Spleen (tissue), 11 donors: ENCODE measurements around the gene C1QL1. TPM values are rescaled to one million over a fixed set of nuclear protein-coding genes. Genes with fewer than 3 reads are reported as not detected.
A peak's percentile ranks its signal among the peaks of the same experiment; 100 is the strongest.

Experiments used
- DNase-seq: peaks from one replicate; pipeline ENCODE4 v3.0.0-alpha.2; 2020
- H3K27ac ChIP-seq, 8 donors: fragments of 200-600 bp; sonication (generic) in 7 of 8; 1 replicate in 4 of 8; 2 replicates in 4 of 8; pipeline versions ENCODE4 v1.5.0 to v1.8.0; 2016 to 2021; ENCODE audit warnings: inconsistent platforms in 4 of 8, mild to moderate bottlenecking in 4 of 8, moderate library complexity in 1 of 8
- H3K27me3 ChIP-seq, 7 donors: fragments of 200-600 bp; sonication (generic) in 6 of 7; replicated peaks in 1 of 7; 1 replicate in 4 of 7; 2 replicates in 3 of 7; pipeline versions ENCODE4 v1.5.0 to v1.8.0; 2016 to 2021; ENCODE audit warnings: inconsistent platforms in 3 of 7, mild to moderate bottlenecking in 1 of 7
- H3K36me3 ChIP-seq, 6 donors: fragments of 200-600 bp; sonication (generic) in 5 of 6; 1 replicate in 4 of 6; 2 replicates in 2 of 6; pipeline versions ENCODE4 v1.5.0 to v1.8.0; 2016 to 2021; ENCODE audit warnings: inconsistent platforms in 2 of 6
- H3K4me1 ChIP-seq, 6 donors: fragments of 200-600 bp; sonication (generic) in 5 of 6; 1 replicate in 3 of 6; 2 replicates in 3 of 6; pipeline versions ENCODE4 v1.5.0 to v1.8.0; 2016 to 2021; ENCODE audit warnings: inconsistent platforms in 3 of 6
- H3K4me3 ChIP-seq, 8 donors: fragments of 200-600 bp; sonication (generic) in 7 of 8; 1 replicate in 4 of 8; 2 replicates in 4 of 8; pipeline versions ENCODE4 v1.5.0 to v1.8.0; 2016 to 2021; ENCODE audit warnings: inconsistent platforms in 4 of 8, mild to moderate bottlenecking in 4 of 8, moderate library complexity in 2 of 8
- H3K9me3 ChIP-seq, 8 donors: fragments of 200-600 bp; sonication (generic) in 7 of 8; 1 replicate in 4 of 8; 2 replicates in 4 of 8; pipeline versions ENCODE4 v1.5.0 to v1.8.0; 2016 to 2021; ENCODE audit warnings: inconsistent platforms in 4 of 8
- POLR2A ChIP-seq, 3 donors: fragments of 450-650 bp; IDR thresholded peaks; one replicate each; pipeline ENCODE4 v1.5.1; 2017; ENCODE audit warnings: antibody characterized with exemption in 3 of 3, mild to moderate bottlenecking in 1 of 3
- POLR2AphosphoS5 ChIP-seq, 3 donors: sonication (generic); formaldehyde crosslinking; IDR thresholded peaks; one replicate each; pipeline ENCODE4 v1.5.1; 2017; ENCODE audit warnings: antibody characterized with exemption in 3 of 3
- WGBS, 5 donors: extraction: QIAGEN DNeasy Blood & Tissue Kit in 3 of 5; methylation state at CpG; one replicate each; pipeline versions ENCODE4 v1.1.5 to v1.1.7; 2013 to 2018; 5-methylcytosine and 5-hydroxymethylcytosine counted together
- intact Hi-C: fragments of 100-400 bp; cut with DNase I; formaldehyde crosslinking; loops from one replicate; pipeline ENCODE4 v1.15.0; 2023; ENCODE audit warnings: low total_unique reads
- polyA plus RNA-seq, 3 donors: library from polyadenylated mRNA; stranded (reverse); fragments of 200-250 nt; gene quantifications; one replicate each; pipeline ENCODE4 v1.2.1, GENCODE V29; 2013
- total RNA-seq, 7 donors: library from RNA; depleted of rRNA in 3 of 7; stranded (reverse); fragments of >200 nt in 3 of 7; fragmentation: NEBNext Ultra II Directional in 4 of 7; extraction: Animal tissue kit (Norgen Biotek cat#: 25700) in 4 of 7; gene quantifications; one replicate each; pipeline versions ENCODE4 v1.1.0 to v1.2.1, GENCODE V29; 2016 to 2021
- TF ChIP-seq, protein P1 (sequence below), 11 experiments: fragments of 200-600 bp in 7 of 11; fragments of 450-650 bp in 4 of 11; sonication (generic) in 4 of 11; IDR thresholded peaks in 8 of 11; conservative IDR thresholded peaks in 3 of 11; 1 replicate in 7 of 11; 2 replicates in 4 of 11; pipeline versions ENCODE4 v1.4.0 to v1.8.0; 2016 to 2021; ENCODE audit warnings: antibody characterized with exemption in 11 of 11, inconsistent platforms in 4 of 11, mild to moderate bottlenecking in 1 of 11
- donor health status: healthy with polysubstance abuse.
- donor health status: DM: no; HTN: no; CAD: no; lungs with moderate emphysema.
- donor health status: DM: no; HTN: no; CAD: no.
- donor health status: Bipolar disorder and iron deficiency.
- donor health status: healthy.
- donor health status: DM: no; HTN: no; CAD: no.
- donor health status: DM: yes; HTN: yes; CAD: no.

C1QL1 gene
- total and polyA plus RNA-seq, 10 donors, result 0.20 to 0.38 TPM; not detected in 8

DNA sequence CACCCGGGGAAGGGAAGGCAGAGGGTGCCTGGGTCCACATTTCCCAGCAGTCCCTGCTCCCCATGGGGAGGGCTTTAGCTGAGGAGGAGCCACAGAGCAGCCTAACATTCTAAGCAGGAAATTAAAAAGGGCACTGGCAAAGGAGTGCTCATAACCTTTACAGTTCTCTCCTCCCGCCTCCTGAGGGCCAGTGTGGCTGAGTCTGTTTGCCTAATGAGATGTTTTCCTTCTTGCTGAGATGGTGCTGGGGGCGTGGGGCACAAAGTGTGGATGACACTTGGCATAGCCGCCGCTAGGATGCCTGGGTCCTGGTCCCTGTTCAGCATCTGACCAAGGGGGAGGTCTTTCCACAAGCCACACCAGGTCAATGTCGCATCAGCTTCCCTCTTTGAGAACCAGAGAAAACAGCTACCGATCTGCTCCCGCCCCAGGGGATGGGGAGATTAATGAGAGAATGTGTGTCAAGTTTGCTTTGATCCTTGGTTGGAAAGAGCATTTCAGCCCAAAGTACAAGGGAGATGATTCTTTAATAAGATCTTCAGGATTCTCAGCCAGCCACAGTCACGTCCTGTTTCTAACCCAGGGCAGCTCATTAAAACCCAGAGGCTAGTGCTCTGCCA is 26.3 kb downstream of the C1QL1 start:
- Histone ChIP-seq H3K27me3 (peaks cover 0 to 7% (median 0%) of the 10 kb centered on the region in 7 donors), H3K27ac (no peak overlapping the region), H3K9me3 (peaks cover 0 to 10% (median 7%) of the 10 kb centered on the region in 8 donors), H3K4me3 (no peak overlapping the region), H3K4me1 (peaks cover 0 to 8% (median 4%) of the 10 kb centered on the region in 6 donors), H3K36me3 (peaks cover 0 to 18% (median 0%) of the 10 kb centered on the region in 6 donors)
- no peak for TF ChIP-seq POLR2A (IDR thresholded peaks at IDR 0.05)
- TF ChIP-seq POLR2AphosphoS5 (IDR thresholded peaks at IDR 0.05), result no peak
- TF ChIP-seq, protein P1, sequence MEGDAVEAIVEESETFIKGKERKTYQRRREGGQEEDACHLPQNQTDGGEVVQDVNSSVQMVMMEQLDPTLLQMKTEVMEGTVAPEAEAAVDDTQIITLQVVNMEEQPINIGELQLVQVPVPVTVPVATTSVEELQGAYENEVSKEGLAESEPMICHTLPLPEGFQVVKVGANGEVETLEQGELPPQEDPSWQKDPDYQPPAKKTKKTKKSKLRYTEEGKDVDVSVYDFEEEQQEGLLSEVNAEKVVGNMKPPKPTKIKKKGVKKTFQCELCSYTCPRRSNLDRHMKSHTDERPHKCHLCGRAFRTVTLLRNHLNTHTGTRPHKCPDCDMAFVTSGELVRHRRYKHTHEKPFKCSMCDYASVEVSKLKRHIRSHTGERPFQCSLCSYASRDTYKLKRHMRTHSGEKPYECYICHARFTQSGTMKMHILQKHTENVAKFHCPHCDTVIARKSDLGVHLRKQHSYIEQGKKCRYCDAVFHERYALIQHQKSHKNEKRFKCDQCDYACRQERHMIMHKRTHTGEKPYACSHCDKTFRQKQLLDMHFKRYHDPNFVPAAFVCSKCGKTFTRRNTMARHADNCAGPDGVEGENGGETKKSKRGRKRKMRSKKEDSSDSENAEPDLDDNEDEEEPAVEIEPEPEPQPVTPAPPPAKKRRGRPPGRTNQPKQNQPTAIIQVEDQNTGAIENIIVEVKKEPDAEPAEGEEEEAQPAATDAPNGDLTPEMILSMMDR (IDR thresholded peaks at IDR 0.05 in 8 of 11, conservative IDR thresholded peaks at IDR 0.05 in 3 of 11), result no peak
- 87 to 90% (median 88%) methylated on average over 8 to 9 of the region's 9 CpGs for WGBS, 5 donors
- DNase-seq, result peak; percentile 28
- intact Hi-C loops, result no loop called here

DNA sequence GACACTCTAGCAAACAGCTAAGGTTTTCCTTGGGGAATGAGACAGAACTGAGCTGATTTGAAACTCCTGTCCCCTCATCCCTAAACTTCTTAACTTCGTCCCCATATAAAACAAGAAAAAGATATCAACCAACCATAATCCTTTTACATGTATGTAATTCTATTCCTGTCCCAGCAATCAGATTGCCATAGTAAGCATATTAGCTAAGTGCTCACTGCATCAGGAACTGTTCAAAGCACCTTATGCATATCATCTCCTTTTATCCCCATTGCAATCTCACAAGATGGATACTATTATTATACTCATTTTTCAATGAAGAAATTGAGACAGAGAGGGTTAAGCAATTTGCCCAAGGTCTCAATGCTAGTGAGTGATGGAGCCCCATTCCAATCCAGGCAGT is 27.3 kb downstream of the C1QL1 start:
- no peaks in the 10 kb centered on the region for H3K4me1 ChIP-seq
- H3K4me3 ChIP-seq, result no peak overlapping the region
- peaks cover 0 to 10% (median 7%) of the 10 kb centered on the region in 8 donors for H3K9me3 ChIP-seq
- no peaks in the 10 kb centered on the region for H3K27me3 ChIP-seq
- intact Hi-C loops, result no loop called here
- H3K36me3 ChIP-seq, result peaks cover 0 to 23% (median 0%) of the 10 kb centered on the region in 6 donors
- no peak for DNase-seq
- WGBS, 5 donors, result 80 to 95% (median 93%) methylated on average over 1 of the region's 1 CpG
- no peak overlapping the region for H3K27ac ChIP-seq
- TF ChIP-seq POLR2AphosphoS5 (IDR thresholded peaks at IDR 0.05) (no peak), POLR2A (IDR thresholded peaks at IDR 0.05) (no peak)
- TF ChIP-seq, protein P1 (IDR thresholded peaks at IDR 0.05 in 8 of 11, conservative IDR thresholded peaks at IDR 0.05 in 3 of 11), result no peak

DNA sequence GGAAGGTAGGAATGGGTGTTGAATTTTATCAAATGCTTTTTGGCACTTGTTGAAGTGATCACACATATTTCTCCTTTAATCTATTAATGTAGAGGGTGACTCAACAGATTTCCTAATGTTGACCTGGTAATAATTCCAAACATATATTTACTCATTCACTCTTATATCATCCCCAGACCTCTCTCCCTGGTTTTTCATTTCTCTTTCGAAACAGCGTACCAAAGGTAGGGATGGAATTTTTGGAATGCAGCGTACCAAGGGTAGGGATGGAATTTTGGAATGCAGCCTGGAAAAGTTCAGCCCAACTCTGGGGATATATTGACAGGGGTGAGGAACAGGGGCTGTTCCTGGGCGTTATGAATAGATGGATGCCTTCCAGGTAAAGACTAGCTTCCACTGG is 27.8 kb downstream of the C1QL1 start:
- H3K27me3 ChIP-seq, result no peaks in the 10 kb centered on the region
- intact Hi-C loops, result no loop called here
- DNase-seq, result no peak
- no peak overlapping the region for H3K4me3 ChIP-seq
- TF ChIP-seq POLR2A (IDR thresholded peaks at IDR 0.05), result no peak
- TF ChIP-seq, protein P1 (IDR thresholded peaks at IDR 0.05 in 8 of 11, conservative IDR thresholded peaks at IDR 0.05 in 3 of 11), result no peak
- TF ChIP-seq POLR2AphosphoS5 (IDR thresholded peaks at IDR 0.05), result no peak
- H3K4me1 ChIP-seq, result no peaks in the 10 kb centered on the region
- WGBS, 5 donors, result 89 to 97% (median 93%) methylated on average over 4 of the region's 4 CpGs
- H3K9me3 ChIP-seq, result peaks cover 0 to 10% (median 7%) of the 10 kb centered on the region in 8 donors
- peaks cover 0 to 27% (median 0%) of the 10 kb centered on the region in 6 donors for H3K36me3 ChIP-seq
- no peak overlapping the region for H3K27ac ChIP-seq

DNA sequence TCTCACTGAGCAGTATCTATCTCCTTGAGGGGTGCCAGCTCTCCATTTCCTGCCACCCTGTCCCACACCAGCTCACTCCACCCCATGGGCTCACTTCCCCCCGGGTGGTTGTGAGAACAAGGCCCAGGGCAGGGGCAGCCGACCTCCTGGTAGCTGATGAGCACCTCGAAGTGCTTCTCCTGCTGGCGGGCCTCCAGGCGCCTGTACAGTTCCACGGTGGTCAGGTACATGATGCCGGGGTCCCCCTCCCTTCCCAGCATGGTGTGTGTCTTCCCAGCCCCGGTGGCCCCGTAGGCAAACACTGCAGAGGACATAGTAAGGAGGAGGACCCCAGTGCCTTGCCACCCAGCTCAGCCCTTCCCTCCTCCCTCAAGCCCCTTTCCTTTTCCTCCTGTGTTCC is 33.0 kb downstream of the C1QL1 start:
- TF ChIP-seq POLR2A (IDR thresholded peaks at IDR 0.05), result no peak
- TF ChIP-seq POLR2AphosphoS5 (IDR thresholded peaks at IDR 0.05), result no peak
- TF ChIP-seq, protein P1 (IDR thresholded peaks at IDR 0.05 in 8 of 11, conservative IDR thresholded peaks at IDR 0.05 in 3 of 11), result no peak
- DNase-seq, result peak; percentile 59
- 87 to 98% (median 94%) methylated on average over 8 to 9 of the region's 9 CpGs for WGBS, 5 donors
- H3K4me3 ChIP-seq, result no peak overlapping the region
- H3K4me1 ChIP-seq, result no peaks in the 10 kb centered on the region
- H3K27me3 ChIP-seq, result no peaks in the 10 kb centered on the region
- peaks cover 0 to 10% (median 7%) of the 10 kb centered on the region in 8 donors for H3K9me3 ChIP-seq
- H3K27ac ChIP-seq, result no peak overlapping the region
- intact Hi-C loops, result no loop called here
- H3K36me3 ChIP-seq, result peaks cover 0 to 68% (median 0%) of the 10 kb centered on the region in 6 donors
